ENCODE results near the gene HDC. TPM values are rescaled to one million over a fixed set of nuclear protein-coding genes. Genes with fewer than 3 reads are reported as not detected.

The HDC gene
- total RNA-seq, 1 experiment from 2014 or later = not detected

- CTCF ChIA-PET = interaction anchor here (0.6 kb wide), 1 partner anchor 12 kb away, joined by 3 read pairs; no protein-coding TSS in a partner anchor
- Histone ChIP-seq H3K27me3 (ENCODE audit: control insufficient read depth, insufficient read depth, low read length) (no peaks in the 10 kb centered on the region), H3K4me1 (ENCODE audit: control insufficient read depth, insufficient read depth, low read length) (no peaks in the 10 kb centered on the region), H3K36me3 (ENCODE audit: control insufficient read depth, insufficient read depth, low read length) (no peaks in the 10 kb centered on the region), H3K4me3 (ENCODE audit: low read depth in 2 of 2, low read length in 2 of 2) (no peak overlapping the region), H3K9me3 (ENCODE audit: control insufficient read depth, insufficient read depth, low read depth, low read length) (no peaks in the 10 kb centered on the region), H3K27ac (ENCODE audit: low read length) (no peak overlapping the region)
- ATAC-seq (no peak), DNase-seq (ENCODE audit: low read depth, low spot score) (no peak)
- in situ Hi-C loops (cut with HindIII; ENCODE audit: low pct_unique_long_range_greater_than_20kb, low sequenced_read_pairs) (no loop called here), intact Hi-C loops (cut with micrococcal nuclease; ENCODE audit: unreplicated experiment) (no loop called here)
- POLR2A ChIA-PET = no interaction called here
- TF ChIP-seq TCF7L2 (IDR thresholded peaks at IDR 0.05; ENCODE audit: low read depth, low read length) (no peak), SIN3A (IDR thresholded peaks at IDR 0.05; ENCODE audit: borderline replicate concordance, insufficient read depth, low read depth, low read length) (no peak), CTCF (IDR thresholded peaks at IDR 0.05) (no peak), POLR2AphosphoS5 (IDR thresholded peaks at IDR 0.05; ENCODE audit: low read depth, low read length) (no peak), REST (IDR thresholded peaks at IDR 0.05; ENCODE audit: insufficient read depth in 1 of 2, low read depth in 2 of 2, low read length in 1 of 2) (no peak)
- BruUV-seq (replicated peaks) = no TSS peak
These were observed 13.0 kb upstream of the HDC start for GRCh38 chr15:50278496-50278895.

GRCh38 chr15:50277370-50277769 is 11.8 kb upstream of the HDC start:
- H3K27me3 ChIP-seq (ENCODE audit: control insufficient read depth, insufficient read depth, low read length) = no peaks in the 10 kb centered on the region
- DNase-seq (ENCODE audit: low read depth, low spot score) (no peak), ATAC-seq (no peak)
- H3K27ac ChIP-seq (ENCODE audit: low read length) = no peak overlapping the region
- H3K9me3 ChIP-seq (ENCODE audit: control insufficient read depth, insufficient read depth, low read depth, low read length) = no peaks in the 10 kb centered on the region
- H3K4me1 ChIP-seq (ENCODE audit: control insufficient read depth, insufficient read depth, low read length) = no peaks in the 10 kb centered on the region
- no peaks in the 10 kb centered on the region for H3K36me3 ChIP-seq (ENCODE audit: control insufficient read depth, insufficient read depth, low read length)
- intact Hi-C loops (cut with micrococcal nuclease; ENCODE audit: unreplicated experiment) (no loop called here), in situ Hi-C loops (cut with HindIII; ENCODE audit: low pct_unique_long_range_greater_than_20kb, low sequenced_read_pairs) (no loop called here)
- ChIA-PET POLR2A (no interaction called here), CTCF (interaction anchor here (0.7 kb wide), 1 partner anchor 1556 kb away, joined by 4 read pairs; no protein-coding TSS in a partner anchor)
- no peak overlapping the region for H3K4me3 ChIP-seq (ENCODE audit: low read depth in 2 of 2, low read length in 2 of 2)
- no TSS peak for BruUV-seq (replicated peaks)
- no peak for TF ChIP-seq CTCF (IDR thresholded peaks at IDR 0.05)
- no peak for TF ChIP-seq REST (IDR thresholded peaks at IDR 0.05; ENCODE audit: insufficient read depth in 1 of 2, low read depth in 2 of 2, low read length in 1 of 2)
- no peak for TF ChIP-seq TCF7L2 (IDR thresholded peaks at IDR 0.05; ENCODE audit: low read depth, low read length)
- TF ChIP-seq SIN3A (IDR thresholded peaks at IDR 0.05; ENCODE audit: borderline replicate concordance, insufficient read depth, low read depth, low read length) = no peak
- no peak for TF ChIP-seq POLR2AphosphoS5 (IDR thresholded peaks at IDR 0.05; ENCODE audit: low read depth, low read length)

Data from Panc1 (cell line).